HS-5 (cell line): ENCODE data around the gene CCDC198.

ENCODE experiments used
- DNase-seq: peaks from one replicate; pipeline ENCODE4 v3.0.0-alpha.2; 2012; ENCODE audit warnings: low read depth

The CCDC198 gene

DNA sequence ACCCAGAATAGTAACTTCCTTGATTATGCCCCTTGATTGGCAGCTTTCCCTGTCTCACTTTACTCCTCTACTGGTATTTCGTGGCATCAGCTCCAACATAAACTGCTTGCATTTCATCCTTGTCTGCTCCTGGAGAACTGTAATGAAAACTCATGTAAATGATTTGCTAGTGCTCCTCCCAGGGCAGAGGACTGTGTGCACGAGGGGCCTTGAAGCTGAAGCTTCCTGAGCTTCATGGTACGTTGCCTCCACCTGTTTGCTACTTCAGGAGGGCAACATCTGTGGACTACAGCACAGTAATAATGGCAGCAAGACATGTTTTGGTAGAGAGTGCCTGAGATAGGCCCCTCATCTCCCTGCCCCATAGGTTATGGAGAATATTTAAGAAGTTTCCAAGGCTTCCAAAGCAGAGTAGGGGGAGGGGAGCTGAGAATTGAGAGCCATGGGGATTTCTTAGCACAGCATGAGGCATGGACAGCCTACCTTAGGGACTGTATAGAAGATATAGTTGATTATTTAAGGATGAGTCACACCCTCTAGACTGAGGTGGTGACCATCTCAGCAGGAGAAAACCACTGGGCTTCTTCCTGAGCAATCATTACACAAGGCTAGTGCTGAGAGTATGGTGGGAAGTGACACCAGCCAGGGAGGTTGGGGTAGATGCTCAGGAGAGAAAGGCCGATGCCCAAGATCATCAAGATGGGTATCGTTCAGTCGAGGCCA lies 29.5 kb downstream of the CCDC198 start:
- no peak for DNase-seq

DNA sequence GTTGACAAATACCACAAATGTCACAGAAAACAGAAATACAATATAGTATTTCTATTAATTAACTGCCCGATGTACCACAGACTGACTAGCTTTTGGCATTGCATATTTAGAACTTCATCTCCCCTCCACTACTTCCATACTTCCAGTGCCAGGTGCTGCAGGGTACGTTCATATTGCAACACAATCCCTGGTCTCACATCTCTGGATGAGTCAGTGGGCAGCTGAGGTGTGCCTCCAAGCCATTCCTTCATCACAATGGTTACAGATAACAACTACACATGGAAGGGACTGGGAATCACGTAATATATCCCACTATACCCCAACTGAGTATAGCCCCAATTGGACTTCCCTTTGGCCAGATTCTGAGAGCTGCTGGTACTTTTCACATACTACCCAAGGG lies 31.1 kb downstream of the CCDC198 start:
- DNase-seq, result no peak

DNA sequence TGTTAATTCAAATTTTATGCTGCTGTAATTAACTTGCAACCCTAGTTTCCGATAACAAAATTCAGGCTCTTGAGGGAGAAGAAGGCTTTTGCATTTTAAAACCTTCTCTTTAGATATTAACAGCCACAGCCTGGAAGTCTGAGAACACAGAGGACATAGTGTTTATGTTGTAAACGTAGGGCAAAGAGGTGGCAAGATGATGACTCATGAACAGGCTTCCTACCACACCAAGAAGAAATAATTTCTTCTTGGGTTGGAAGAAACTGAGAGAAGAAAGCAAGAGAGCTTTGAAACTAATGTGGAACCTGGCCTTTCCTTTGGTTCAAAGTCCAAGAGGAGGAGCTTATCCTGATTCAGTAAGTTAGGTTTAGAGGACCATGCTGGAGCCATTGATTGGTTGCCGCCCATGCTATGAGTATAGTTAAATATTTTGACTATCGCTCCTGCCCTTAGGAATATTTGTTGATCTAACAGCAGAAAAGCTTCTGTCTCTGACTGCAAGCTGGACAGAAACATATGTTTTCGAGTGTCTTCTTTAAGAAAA lies 31.8 kb downstream of the CCDC198 start:
- DNase-seq, result no peak

DNA sequence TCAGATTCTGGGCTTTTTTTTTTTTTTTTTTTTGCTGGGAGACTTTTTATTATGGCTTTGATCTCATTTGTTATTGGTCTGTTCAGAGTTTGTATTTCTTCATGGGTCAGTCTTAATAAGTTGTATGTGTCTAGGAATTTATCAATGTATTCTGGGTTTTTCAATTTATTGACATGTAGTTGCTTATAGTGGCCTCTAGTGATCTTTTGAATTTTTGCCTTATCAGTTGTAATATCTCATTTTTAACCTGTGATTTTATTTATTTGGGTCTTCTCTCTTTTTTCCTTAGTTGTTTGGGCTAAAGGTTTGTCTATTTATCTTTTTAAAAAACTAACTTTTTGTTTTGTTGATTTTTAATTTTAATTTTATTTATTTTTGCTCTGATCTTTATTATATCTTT lies 57.7 kb downstream of the CCDC198 start:
- DNase-seq, result no peak

DNA sequence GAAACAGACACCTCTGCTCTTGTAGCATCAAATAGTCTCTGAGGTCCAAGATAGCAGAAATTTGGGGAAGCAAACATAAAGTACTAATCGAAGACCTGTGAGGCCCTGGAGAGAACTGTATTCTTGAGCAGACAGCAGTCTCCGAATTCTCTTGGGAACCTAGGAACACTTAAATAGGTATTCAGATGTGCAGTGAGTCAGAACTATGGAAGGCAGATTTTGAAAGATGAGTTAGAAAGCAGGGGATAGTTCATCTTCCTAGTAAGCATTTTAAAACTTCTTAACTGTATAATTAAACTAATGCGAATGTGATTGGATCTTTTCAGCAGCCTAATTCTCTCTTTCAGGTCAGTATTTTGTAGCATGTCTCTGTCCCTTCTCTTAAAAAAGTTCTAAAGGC lies 72.7 kb downstream of the CCDC198 start:
- no peak for DNase-seq

DNA sequence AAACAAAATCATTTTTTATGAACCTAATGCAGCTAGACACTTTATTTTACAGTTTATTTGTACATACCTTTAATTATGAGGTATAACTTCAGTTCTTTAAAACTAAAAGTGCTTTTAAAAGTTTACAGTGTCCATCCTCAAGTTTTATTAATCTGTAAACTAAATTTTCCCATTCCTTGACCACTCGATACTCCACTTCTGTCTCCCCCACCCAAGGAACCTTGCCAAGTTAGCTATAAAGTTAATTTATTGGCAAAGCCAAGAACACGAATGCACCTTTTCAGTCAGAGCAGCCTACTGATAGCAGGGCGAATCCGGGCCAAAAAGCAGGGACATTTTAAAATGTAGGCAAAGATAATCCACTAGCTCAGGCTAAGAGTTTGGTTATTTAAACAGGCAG lies 73.6 kb downstream of the CCDC198 start:
- DNase-seq, result no peak
